GM19395 (cell line): ENCODE results near the gene CBFB.
"Not testable (repeated sequence)": the region's sequence is repeated elsewhere in the genome, so short reads cannot be mapped to it uniquely, and the experiment has no call there.

Experiments used
- ATAC-seq: cut with Tn5 transposase; IDR thresholded peaks from one replicate; pipeline ENCODE4 v1.9.1; 2021; ENCODE audit warnings: mild to moderate bottlenecking, moderate library complexity; ENCODE audit not compliant: unreplicated experiment

The CBFB gene

GRCh38 chr16:67040906-67041305 is 12.0 kb downstream of the CBFB start:
- ATAC-seq = no peak

GRCh38 chr16:67041520-67041919 is 12.6 kb downstream of the CBFB start:
- ATAC-seq = not testable (repeated sequence)

- ATAC-seq = no peak
These were observed 14.5 kb downstream of the CBFB start for GRCh38 chr16:67043420-67043819.

GRCh38 chr16:67050796-67051195 is 21.8 kb downstream of the CBFB start:
- no peak for ATAC-seq

GRCh38 chr16:67052399-67052798 is 23.4 kb downstream of the CBFB start:
- ATAC-seq = no peak

GRCh38 chr16:67053767-67054334 is 24.9 kb downstream of the CBFB start:
- ATAC-seq = no peak

- no peak for ATAC-seq
These were observed 26.0 kb downstream of the CBFB start for GRCh38 chr16:67054901-67055300.

- ATAC-seq = peak; percentile 71
These were observed 27.0 kb downstream of the CBFB start for GRCh38 chr16:67055712-67056487.

GRCh38 chr16:67063008-67063407 is 34.1 kb downstream of the CBFB start:
- no peak for ATAC-seq

GRCh38 chr16:67068212-67068753 is 39.3 kb downstream of the CBFB start:
- no peak for ATAC-seq

- no peak for ATAC-seq
These were observed 42.6 kb downstream of the CBFB start for GRCh38 chr16:67071476-67072048.

- ATAC-seq = no peak
These were observed 46.4 kb downstream of the CBFB start for GRCh38 chr16:67075331-67075730.

- ATAC-seq = no peak
These were observed 48.9 kb downstream of the CBFB start for GRCh38 chr16:67077871-67078270.

GRCh38 chr16:67082100-67082499 is 53.2 kb downstream of the CBFB start:
- ATAC-seq = no peak

- no peak for ATAC-seq
These were observed 53.9 kb downstream of the CBFB start for GRCh38 chr16:67082891-67083290.

GRCh38 chr16:67084345-67085028 is 55.5 kb downstream of the CBFB start:
- peak; percentile 79 for ATAC-seq

- no peak for ATAC-seq
These were observed 57.9 kb downstream of the CBFB start for GRCh38 chr16:67086822-67087221.

- no peak for ATAC-seq
These were observed 58.3 kb downstream of the CBFB start for GRCh38 chr16:67087291-67087690.

GRCh38 chr16:67087803-67088202 is 58.9 kb downstream of the CBFB start:
- ATAC-seq = no peak

GRCh38 chr16:67088551-67088950 is 59.6 kb downstream of the CBFB start:
- ATAC-seq = no peak

- no peak for ATAC-seq
These were observed 60.2 kb downstream of the CBFB start for GRCh38 chr16:67089101-67089500.
